NCI-H2196 (cell line): ENCODE data around the gene PSKH1.

Experiments
- DNase-seq: peaks from one replicate; lab custom pipeline; 2025; ENCODE audit not compliant: unreplicated experiment; lab: John Stamatoyannopoulos, UW

PSKH1 gene

DNA sequence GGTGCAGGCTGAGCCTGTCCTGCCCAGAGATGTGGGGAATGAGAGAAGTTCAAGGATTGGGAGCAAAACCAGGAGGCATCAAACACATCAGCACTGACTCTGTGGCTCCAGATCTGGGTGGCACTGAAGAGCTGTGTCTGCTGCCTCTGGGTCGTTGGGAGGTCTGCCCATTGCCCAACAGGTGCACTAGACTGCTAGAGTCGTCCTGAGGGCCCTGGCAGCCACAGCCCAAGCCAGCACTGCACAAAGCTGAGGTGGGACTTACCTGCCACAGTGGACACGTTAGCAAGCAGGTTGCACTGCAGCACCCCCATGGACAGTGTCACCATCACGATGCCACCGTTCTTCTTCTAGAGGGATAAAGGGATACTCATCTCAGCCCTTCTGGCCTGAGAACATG lies 84.0 kb downstream of the PSKH1 start:
- DNase-seq: no peak

DNA sequence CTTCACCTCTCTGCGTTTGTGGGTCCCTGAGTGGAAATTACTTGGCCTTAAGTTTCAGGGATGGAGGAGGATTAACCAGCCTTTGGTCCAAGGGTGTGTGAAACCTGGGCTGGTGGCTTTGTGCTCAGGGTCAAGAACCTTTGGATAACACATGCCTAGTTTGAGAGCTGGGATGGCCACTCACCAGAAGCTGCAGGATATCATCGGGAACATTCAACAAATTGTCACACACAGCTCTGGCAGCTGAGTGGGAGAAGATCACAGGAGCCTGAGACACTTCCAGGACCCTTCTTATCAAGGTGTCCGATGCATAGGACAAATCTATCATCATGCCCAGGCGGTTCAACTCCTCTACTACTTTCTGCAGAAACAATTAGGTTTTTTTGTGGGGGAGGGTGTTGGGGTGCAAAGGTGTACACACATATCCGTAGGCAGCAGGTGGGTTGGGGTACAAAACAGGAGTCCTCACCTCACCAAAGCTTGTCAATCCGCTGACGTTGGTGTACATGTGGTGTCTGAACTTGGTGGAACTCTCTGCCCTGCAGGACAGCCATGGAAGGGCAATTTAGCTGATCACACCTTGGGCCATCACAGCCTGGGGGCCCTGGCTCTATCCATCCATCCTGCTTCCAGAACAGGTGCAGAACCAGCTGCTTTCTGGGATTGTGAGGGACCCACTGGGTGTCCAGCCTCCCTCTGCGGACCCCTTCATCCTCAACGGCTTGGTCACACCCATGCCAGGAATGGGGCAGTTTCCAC lies 84.6 kb downstream of the PSKH1 start:
- no peak for DNase-seq
